ENCODE results near the gene PLA2G10.

DNA sequence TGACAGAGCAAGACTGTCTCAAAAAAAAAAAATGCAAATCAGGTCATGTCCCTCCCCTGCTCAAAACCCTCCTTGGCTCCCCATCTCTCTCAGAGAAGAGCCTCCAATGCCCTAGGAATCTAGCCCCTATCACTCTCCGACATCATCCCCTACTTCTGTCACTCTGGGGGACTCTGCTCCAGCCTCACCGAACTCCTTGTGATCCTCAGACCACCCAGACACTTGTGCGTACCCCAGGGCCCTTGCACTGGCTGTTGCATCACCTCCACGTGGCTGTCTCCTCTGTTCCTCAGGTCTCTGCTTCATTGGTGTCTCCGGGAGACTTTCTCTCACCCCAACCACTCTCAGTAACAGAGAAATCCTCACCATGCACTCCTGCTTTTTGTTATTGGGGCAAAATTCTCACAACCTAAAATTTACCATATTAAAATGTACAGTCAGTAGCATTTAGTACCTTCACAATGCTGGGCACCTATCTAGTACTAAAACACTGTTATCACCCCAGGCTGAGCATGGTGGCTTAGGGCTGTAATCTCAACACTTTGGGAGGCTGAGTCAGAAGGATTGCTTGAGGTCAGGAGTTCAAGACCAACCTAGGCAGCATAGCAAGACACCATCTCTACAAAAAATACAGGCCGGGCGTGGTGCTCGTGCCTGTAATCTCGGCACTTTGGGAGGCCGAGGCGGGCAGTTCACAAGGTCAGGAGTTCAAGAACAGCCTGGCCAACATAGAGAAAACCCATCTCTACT lies 15.2 kb downstream of the PLA2G10 start:
- TF ChIP-seq CREB1 (IDR thresholded peaks at IDR 0.05; ENCODE audit: low read depth) = no peak
- no peak for TF ChIP-seq TAF1 (IDR thresholded peaks at IDR 0.05; ENCODE audit: low read depth)
- TF ChIP-seq, protein P1, sequence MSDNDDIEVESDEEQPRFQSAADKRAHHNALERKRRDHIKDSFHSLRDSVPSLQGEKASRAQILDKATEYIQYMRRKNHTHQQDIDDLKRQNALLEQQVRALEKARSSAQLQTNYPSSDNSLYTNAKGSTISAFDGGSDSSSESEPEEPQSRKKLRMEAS (IDR thresholded peaks at IDR 0.05) = no peak
- TF ChIP-seq, protein P2, sequence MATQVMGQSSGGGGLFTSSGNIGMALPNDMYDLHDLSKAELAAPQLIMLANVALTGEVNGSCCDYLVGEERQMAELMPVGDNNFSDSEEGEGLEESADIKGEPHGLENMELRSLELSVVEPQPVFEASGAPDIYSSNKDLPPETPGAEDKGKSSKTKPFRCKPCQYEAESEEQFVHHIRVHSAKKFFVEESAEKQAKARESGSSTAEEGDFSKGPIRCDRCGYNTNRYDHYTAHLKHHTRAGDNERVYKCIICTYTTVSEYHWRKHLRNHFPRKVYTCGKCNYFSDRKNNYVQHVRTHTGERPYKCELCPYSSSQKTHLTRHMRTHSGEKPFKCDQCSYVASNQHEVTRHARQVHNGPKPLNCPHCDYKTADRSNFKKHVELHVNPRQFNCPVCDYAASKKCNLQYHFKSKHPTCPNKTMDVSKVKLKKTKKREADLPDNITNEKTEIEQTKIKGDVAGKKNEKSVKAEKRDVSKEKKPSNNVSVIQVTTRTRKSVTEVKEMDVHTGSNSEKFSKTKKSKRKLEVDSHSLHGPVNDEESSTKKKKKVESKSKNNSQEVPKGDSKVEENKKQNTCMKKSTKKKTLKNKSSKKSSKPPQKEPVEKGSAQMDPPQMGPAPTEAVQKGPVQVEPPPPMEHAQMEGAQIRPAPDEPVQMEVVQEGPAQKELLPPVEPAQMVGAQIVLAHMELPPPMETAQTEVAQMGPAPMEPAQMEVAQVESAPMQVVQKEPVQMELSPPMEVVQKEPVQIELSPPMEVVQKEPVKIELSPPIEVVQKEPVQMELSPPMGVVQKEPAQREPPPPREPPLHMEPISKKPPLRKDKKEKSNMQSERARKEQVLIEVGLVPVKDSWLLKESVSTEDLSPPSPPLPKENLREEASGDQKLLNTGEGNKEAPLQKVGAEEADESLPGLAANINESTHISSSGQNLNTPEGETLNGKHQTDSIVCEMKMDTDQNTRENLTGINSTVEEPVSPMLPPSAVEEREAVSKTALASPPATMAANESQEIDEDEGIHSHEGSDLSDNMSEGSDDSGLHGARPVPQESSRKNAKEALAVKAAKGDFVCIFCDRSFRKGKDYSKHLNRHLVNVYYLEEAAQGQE (IDR thresholded peaks at IDR 0.05; ENCODE audit: low read depth) = no peak
- no peak for TF ChIP-seq RAD21 (IDR thresholded peaks at IDR 0.05; ENCODE audit: low read depth)
- no peak for TF ChIP-seq ZBTB7A (IDR thresholded peaks at IDR 0.05; ENCODE audit: low read depth)
- no peak for TF ChIP-seq YY1 (IDR thresholded peaks at IDR 0.05; ENCODE audit: low read depth)
- no peak for TF ChIP-seq FOXM1 (IDR thresholded peaks at IDR 0.05; ENCODE audit: borderline replicate concordance, low read depth)
- TF ChIP-seq EP300 (IDR thresholded peaks at IDR 0.05; ENCODE audit: borderline replicate concordance) = no peak
